Thymus (tissue), 11 donors: ENCODE measurements around the gene KRT27. TPM values are rescaled to one million over a fixed set of nuclear protein-coding genes. Genes with fewer than 3 reads are reported as not detected.

Experiments used
- DNase-seq, 9 donors: peaks; one replicate each; pipeline ENCODE4 v3.0.0-alpha.2; 2013; ENCODE audit warnings: low spot score in 9 of 9, low read depth in 6 of 9, missing footprints in 1 of 9
- H3K27ac ChIP-seq, 2 donors: one replicate each; pipeline ENCODE4 v1.5.1; 2013; ENCODE audit warnings: control low read depth in 1 of 2, low read depth in 1 of 2, low read length in 1 of 2, mild to moderate bottlenecking in 1 of 2, moderate library complexity in 1 of 2
- H3K27me3 ChIP-seq, 2 donors: one replicate each; pipeline ENCODE4 v1.5.1; 2013; ENCODE audit warnings: low read length in 1 of 2; ENCODE audit not compliant: control insufficient read depth in 2 of 2, insufficient read depth in 1 of 2
- H3K36me3 ChIP-seq, 2 donors: one replicate each; pipeline ENCODE4 v1.5.1; 2013; ENCODE audit warnings: low read length in 1 of 2, mild to moderate bottlenecking in 1 of 2, moderate library complexity in 1 of 2; ENCODE audit not compliant: control insufficient read depth in 2 of 2, insufficient read depth in 2 of 2
- H3K4me1 ChIP-seq, 2 donors: one replicate each; pipeline ENCODE4 v1.5.1; 2013; ENCODE audit warnings: low read length in 2 of 2; ENCODE audit not compliant: control insufficient read depth in 2 of 2, insufficient read depth in 2 of 2
- H3K4me3 ChIP-seq, 2 donors: one replicate each; pipeline ENCODE4 v1.5.1; 2013; ENCODE audit warnings: low read length in 2 of 2, control low read depth in 1 of 2, mild to moderate bottlenecking in 1 of 2
- H3K9me3 ChIP-seq, 2 donors: one replicate each; pipeline ENCODE4 v1.5.1; 2013; ENCODE audit warnings: low read length in 1 of 2, mild to moderate bottlenecking in 1 of 2; ENCODE audit not compliant: control insufficient read depth in 2 of 2, insufficient read depth in 1 of 2
- WGBS: extraction: QIAGEN DNeasy Blood & Tissue Kit; methylation state at CpG from one replicate; pipeline ENCODE4 v1.1.7; 2013; 5-methylcytosine and 5-hydroxymethylcytosine counted together
- polyA plus RNA-seq: library from polyadenylated mRNA; stranded (reverse); fragments of 200-250 nt; gene quantifications from one replicate; pipeline ENCODE4 v1.2.3, GENCODE V29; 2013
- total RNA-seq: library from RNA; stranded (reverse); fragments of 120-200 nt; gene quantifications from one replicate; pipeline ENCODE4 v1.2.4, GENCODE V29; 2013
- donor health status: healthy.

The KRT27 gene
- total and polyA plus RNA-seq, 2 donors = 0.14 to 1.3 TPM

DNA sequence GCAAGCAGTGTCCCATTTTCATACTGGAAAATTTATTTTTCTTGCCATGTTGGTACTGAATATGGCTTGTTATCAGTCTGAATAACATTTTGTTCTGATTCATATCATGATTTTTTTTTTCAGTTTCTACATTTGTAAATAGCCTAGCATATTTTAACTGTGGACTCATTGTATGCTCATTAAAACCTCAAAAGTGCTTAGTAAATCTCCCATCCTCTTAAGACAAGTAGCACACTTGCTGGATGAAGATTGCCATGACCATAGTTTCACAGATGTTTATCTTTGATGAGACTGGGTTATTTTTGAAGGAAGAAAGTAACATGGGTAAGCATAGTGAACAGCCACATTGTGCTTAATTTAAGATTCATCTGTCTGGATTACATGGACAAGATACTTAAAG, 39.2 kb upstream of the KRT27 start:
- H3K9me3 ChIP-seq = peaks cover 2 to 3% of the 10 kb centered on the region in 2 donors
- peaks cover 3 to 11% of the 10 kb centered on the region in 2 donors for H3K27me3 ChIP-seq
- peaks cover 3% of the 10 kb centered on the region in 2 donors for H3K36me3 ChIP-seq
- DNase-seq = no peak
- no peak overlapping the region for H3K4me3 ChIP-seq
- H3K4me1 ChIP-seq = peaks cover 2 to 3% of the 10 kb centered on the region in 2 donors
- H3K27ac ChIP-seq = no peak overlapping the region

DNA sequence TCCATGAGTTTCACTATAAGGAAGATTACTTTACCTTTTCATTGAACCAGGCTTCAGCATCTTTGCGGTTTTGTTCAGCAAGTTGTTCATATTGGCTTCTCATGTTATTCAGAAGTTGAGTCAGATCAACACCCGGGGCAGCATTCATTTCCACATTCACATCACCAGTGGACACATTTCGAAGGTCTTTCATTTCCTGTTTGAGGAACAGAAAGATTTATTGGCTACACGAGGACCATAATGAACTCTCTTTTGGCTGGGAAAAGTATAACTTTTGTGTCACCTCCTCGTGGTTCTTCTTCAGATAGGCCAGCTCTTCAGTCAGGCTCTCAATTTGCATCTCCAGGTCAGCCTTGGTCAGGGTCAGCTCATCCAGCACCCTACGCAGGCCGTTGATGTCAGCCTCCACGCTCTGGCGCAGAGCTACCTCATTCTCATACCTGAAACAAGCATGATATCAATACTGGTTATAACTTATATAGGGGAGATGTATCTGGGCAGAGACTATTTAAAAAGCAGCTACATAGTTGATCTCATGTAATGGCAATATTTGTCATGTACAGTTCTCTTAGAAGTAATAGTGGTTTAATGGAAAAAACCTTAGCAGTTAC, 38.0 kb upstream of the KRT27 start:
- Histone ChIP-seq H3K4me1 (peaks cover 2 to 3% of the 10 kb centered on the region in 2 donors), H3K27me3 (peaks cover 3 to 11% of the 10 kb centered on the region in 2 donors), H3K27ac (no peak overlapping the region), H3K4me3 (no peak overlapping the region), H3K36me3 (peaks cover 3% of the 10 kb centered on the region in 2 donors), H3K9me3 (peaks cover 2 to 3% of the 10 kb centered on the region in 2 donors)
- no peak for DNase-seq
- WGBS = 93% methylated on average over 9 of the region's 9 CpGs

DNA sequence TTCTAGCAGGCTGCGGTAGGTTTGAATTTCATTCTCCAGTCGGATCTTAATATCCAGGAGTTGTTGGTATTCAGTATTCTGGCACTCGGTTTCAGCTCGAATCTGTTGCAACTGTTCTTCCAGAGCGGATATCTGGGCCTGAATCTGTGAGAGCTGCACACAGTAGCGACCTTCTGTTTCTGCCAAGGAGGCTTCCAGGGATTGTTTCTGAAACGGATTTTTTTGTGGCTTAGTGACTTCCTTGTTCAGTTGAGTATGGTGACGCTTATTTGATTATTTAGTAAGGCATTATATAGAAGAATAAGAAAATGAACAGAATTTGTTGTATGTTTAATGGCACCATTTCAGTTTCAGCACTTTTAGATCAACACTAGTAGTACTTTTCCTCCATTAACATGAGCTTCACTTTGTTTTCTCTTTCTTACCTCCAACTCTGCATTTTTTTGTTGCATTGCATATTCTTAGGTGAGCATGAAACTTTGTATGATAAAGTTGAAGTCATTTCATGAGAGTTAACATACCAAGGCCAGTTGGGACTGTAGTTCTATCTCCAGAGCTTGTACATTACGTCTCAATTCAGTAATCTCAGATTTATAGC, 37.3 kb upstream of the KRT27 start:
- Histone ChIP-seq H3K4me1 (peaks cover 2 to 3% of the 10 kb centered on the region in 2 donors), H3K4me3 (peak overlapping the region; percentile 59 to 91), H3K27me3 (peaks cover 3 to 11% of the 10 kb centered on the region in 2 donors), H3K36me3 (peaks cover 3% of the 10 kb centered on the region in 2 donors), H3K9me3 (peaks cover 2 to 3% of the 10 kb centered on the region in 2 donors), H3K27ac (peak overlapping the region in 1 of 2 donors; percentile 78)
- DNase-seq = no peak
- WGBS = 73% methylated on average over 9 of the region's 9 CpGs

DNA sequence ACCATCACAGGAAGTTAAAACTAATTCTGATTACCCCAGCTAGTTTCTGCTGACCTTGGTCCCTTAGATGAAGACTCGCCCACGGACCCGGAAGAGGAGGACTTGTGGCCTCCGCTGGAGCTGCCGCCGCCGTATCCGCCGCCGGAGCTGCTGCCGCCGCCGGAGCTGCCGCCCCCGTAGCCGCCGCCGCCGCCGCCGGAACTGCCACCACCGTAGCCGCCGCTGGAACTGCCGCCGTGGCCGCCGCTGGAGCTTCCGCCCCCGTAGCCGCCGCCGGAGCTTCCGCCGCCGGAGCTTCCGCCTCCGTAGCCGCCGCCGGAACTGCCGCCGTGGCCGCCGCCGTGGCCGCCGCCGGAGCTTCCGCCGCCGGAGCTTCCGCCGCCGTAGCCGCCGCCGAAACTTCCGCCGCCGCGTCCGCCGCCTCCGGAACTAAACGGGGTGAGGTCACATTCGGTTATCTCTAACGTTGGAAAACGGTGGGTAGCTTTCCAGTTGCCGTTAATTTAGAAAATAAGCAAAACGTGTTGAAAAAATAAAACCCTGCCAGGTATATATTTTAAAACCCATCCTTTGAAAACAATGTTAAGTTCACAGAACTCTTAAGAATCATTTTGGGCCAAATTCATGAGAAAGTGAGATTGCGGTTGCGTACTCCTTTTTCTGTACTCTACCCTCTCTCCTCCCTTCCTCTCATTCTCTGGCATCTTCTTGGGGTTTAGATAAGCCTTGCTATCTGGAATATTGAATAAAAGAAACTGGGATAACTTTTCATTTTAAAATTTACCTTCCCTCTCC, 36.6 kb upstream of the KRT27 start:
- DNase-seq = peak; percentile 27 to 90 (median 68)
- Histone ChIP-seq H3K4me3 (peak overlapping the region; percentile 67 to 91), H3K27me3 (peaks cover 3 to 11% of the 10 kb centered on the region in 2 donors), H3K4me1 (peaks cover 2 to 3% of the 10 kb centered on the region in 2 donors), H3K9me3 (peaks cover 2 to 3% of the 10 kb centered on the region in 2 donors), H3K36me3 (peaks cover 3% of the 10 kb centered on the region in 2 donors), H3K27ac (peak overlapping the region; percentile 78 to 97)
- 3% methylated on average over 73 of the region's 73 CpGs for WGBS

DNA sequence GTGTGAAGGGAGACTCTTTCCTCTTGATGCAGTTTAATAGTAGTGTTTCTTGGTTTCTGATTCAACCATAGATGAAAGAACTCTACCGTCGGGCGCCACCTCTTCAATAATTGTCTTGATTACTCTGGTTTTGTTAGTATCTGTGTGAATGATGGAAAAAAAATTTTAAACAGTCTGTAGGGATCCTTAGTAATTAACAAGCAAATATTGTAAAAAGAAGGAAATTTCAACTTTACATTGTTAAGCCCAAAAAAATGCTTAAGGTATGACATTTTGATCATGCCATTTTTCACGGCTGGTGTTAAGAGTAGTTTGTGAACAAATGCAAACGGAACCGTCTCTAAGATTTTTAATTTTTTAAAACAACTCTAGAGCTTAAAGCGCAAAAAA, 36.0 kb upstream of the KRT27 start:
- H3K4me3 ChIP-seq = peak overlapping the region; percentile 67 to 91
- peak in 2 of 9 donors; percentile 13 to 19 for DNase-seq
- peaks cover 3 to 14% of the 10 kb centered on the region in 2 donors for H3K27me3 ChIP-seq
- WGBS = 35% methylated on average over 7 of the region's 7 CpGs
- peak overlapping the region; percentile 74 to 97 for H3K27ac ChIP-seq
- peaks cover 2 to 3% of the 10 kb centered on the region in 2 donors for H3K4me1 ChIP-seq
- H3K36me3 ChIP-seq = peaks cover 3% of the 10 kb centered on the region in 2 donors
- H3K9me3 ChIP-seq = peaks cover 2 to 3% of the 10 kb centered on the region in 2 donors

DNA sequence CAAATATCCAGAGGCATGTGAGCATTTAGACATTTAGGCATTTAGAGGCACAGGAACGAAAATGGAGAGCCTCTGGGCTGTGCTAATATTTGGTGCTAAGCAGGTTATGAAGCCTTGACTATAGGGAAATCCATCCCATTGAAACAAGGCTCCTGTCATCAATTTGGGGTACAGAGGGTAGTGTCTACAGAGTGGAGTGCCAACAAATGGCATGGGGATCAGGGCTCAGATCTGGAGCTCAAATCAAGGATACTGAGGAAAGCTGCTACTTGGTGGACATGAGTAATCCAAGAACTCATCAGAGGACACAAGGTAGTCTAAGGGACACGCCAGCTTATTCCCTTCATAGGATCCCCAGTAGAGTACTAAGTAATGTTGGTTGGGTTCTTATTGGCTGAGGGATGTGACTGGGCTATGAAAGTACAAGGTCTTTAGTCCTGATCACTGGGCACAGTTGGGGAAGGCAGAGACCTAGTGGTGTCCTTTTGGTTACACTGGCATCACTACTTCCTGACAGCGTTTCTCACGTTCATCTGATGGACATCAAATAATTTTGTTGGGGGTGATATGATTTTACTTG, 34.8 kb upstream of the KRT27 start:
- Histone ChIP-seq H3K4me1 (peaks cover 2 to 3% of the 10 kb centered on the region in 2 donors), H3K27ac (no peak overlapping the region), H3K9me3 (peaks cover 2 to 3% of the 10 kb centered on the region in 2 donors), H3K27me3 (peaks cover 6 to 16% of the 10 kb centered on the region in 2 donors), H3K4me3 (no peak overlapping the region), H3K36me3 (peaks cover 3% of the 10 kb centered on the region in 2 donors)
- over 99% methylated on average over 4 of the region's 4 CpGs for WGBS
- no peak for DNase-seq

DNA sequence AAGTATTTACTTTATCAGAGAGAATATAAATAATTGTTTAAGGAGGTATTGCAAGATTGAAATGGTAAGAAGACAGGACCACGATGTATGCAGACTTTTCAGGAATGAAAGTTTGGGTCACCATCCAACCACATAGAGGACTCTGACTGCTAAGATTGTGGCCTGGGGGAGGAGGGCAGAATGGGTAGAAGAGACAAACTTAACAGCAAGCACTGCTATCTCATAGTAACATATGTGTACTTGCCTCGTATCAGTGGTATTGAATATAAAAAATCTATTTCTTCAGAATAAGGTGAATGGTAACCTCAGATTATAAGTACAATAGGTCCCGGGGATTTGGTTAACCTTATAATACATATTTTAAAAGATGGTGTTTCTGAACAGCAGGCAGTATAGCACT, 34.2 kb upstream of the KRT27 start:
- H3K27me3 ChIP-seq = peaks cover 6 to 14% of the 10 kb centered on the region in 2 donors
- H3K36me3 ChIP-seq = peaks cover 3% of the 10 kb centered on the region in 2 donors
- no peak for DNase-seq
- H3K9me3 ChIP-seq = peaks cover 2 to 3% of the 10 kb centered on the region in 2 donors
- WGBS = 97% methylated on average over 3 of the region's 3 CpGs
- H3K27ac ChIP-seq = no peak overlapping the region
- H3K4me1 ChIP-seq = peaks cover 2 to 3% of the 10 kb centered on the region in 2 donors
- H3K4me3 ChIP-seq = no peak overlapping the region

DNA sequence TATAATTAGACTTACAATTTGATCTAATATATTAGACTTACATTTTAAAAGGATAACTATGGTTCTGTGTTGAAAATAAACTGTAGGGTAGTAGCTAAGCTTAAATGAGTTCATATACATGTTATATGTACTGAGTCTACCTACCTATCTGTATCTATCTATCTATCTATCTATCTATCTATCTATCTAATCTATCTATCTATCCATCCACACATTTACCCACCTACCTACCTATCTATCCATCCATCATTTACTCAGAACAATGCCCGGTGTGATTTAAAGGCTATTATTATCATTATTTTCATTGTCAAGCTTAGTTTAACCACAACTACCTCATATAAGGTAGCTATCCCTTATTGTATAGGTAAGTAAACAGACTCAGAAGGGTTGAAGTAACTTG, 33.0 kb upstream of the KRT27 start:
- 97% methylated on average over 1 of the region's 1 CpG for WGBS
- Histone ChIP-seq H3K27ac (no peak overlapping the region), H3K4me1 (peaks cover 2 to 3% of the 10 kb centered on the region in 2 donors), H3K4me3 (no peak overlapping the region), H3K36me3 (peaks cover 3% of the 10 kb centered on the region in 2 donors), H3K27me3 (peaks cover 8 to 10% of the 10 kb centered on the region in 2 donors), H3K9me3 (peaks cover under 1 to 3% of the 10 kb centered on the region in 2 donors)
- DNase-seq = no peak
